ENCODE data around the gene CRYBA4. TPM values are rescaled to one million over a fixed set of nuclear protein-coding genes. Genes with fewer than 3 reads are reported as not detected.

The CRYBA4 gene
- total RNA-seq, 1 donor from 2014 or later: not detected

DNA sequence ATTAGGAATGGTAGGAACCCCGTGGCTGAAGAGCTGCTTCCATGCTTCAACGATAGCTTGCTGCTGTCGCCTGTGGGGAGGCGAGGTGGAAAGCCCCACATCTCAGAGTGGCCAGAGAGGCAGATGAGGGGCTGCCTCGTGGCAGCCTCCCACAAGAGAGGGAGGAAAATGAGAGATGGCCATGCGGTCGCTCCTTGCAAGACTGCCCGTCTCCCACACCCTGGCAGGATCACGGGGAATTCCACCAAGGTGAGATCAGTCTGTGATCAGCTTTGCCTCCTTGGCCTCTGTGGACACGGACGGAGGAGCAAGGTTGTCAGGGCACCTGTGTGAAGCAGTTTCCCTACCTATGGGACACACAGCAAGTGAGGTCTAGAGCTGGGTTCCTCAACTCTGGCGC, 3.0 kb downstream of the CRYBA4 start:
- no peak for DNase-seq (ENCODE audit: low spot score)

DNA sequence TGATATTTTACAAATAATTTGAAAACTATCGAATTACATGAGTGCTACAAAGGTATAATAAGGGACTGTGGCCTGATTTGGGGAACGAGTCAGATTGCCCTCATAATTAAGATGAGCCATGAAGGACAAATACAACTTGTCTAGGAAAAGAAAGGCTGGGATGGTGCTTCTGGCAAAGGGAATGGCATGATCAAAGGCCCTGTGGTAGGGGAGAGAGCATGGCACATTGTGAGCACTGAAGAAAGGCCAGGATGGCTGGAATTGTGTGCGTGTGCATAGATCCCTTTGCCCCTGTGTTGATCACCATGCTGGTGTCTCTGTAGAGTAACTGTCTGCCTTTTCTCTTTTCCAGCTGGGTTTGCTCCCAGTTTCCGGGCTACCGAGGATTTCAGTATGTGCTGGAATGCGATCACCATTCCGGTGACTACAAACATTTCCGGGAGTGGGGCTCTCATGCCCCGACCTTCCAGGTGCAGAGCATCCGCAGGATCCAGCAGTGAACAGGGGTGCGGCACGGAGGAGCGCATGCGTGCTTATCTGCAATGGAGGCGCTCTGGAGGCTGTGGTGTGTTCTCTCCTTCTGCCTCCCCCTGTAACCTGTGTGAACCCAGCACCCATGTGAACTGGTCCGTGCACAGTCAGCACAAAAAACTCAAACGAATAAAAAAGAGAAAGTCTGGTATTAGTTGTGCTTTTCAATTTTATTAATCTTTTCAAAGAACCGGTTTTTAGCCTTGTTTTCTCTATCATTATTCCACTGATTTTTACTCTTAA, 8.4 kb downstream of the CRYBA4 start:
- DNase-seq (ENCODE audit: low spot score): no peak

DNA sequence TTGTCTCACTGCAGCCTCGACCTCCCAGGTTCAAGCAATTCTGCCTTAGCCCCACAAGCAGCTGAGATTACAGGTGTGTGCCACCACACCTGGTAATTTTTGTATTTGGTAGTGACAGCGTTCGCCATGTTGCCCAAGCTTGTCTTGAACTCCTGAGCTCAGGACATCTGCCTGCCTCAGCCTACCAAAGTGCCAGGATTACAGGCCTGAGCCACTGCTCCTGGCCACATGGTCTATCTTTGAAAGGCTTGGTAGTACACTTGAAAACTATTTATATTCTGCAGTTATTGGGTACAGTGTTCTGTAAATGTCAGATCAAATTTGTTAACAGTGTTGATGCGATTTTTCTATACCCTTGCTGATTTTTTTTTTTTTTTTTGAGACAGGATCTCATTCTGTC, 9.5 kb downstream of the CRYBA4 start:
- DNase-seq (ENCODE audit: low spot score): no peak

GRCh38 chr22:26632422-26633155, 10.8 kb downstream of the CRYBA4 start:
- DNase-seq (ENCODE audit: low spot score): no peak

DNA sequence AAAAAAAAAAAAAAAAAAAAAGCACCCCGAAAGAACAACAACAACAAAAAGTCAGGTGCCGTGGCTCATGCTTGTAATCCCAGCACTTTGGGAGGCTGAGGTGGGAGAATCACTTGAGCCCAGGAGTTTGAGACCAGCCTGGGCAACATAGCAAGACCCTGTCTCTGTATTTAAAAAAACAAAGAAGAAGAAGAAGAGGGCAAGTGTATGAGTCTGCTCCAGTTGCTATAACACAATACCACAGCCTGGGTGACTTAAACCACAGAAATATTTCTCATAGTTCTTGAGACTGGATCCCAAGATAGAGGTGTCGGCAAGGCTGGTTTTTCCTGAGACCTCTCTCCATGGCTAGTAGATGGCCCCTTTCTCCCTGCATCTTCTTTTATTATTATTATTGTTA, 12.4 kb downstream of the CRYBA4 start:
- DNase-seq (ENCODE audit: low spot score): no peak

GRCh38 chr22:26635117-26635516, 13.4 kb downstream of the CRYBA4 start:
- no peak for DNase-seq (ENCODE audit: low spot score)

DNA sequence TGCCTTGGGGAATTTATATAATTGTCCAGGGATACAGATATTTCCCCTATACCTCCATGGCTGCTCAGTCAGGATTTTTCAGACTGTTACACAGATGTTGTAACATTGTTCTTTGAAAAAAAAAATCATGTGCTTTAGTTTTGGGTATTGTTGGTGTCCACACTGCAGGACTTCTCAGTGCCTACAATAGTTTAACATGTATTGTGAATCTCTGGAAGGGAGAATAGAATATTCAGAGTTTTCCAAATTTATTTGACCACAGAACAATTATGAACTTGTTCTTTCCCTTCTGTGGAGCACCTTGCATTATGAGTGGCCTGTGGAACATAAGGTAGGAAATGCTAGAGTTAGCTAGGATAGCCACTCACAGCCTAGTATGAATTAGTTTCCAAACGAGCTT, 14.5 kb downstream of the CRYBA4 start:
- no peak for DNase-seq (ENCODE audit: low spot score)

- no peak for DNase-seq (ENCODE audit: low spot score)
Observed at GRCh38 chr22:26642465-26643417, 21.0 kb downstream of the CRYBA4 start.

DNA sequence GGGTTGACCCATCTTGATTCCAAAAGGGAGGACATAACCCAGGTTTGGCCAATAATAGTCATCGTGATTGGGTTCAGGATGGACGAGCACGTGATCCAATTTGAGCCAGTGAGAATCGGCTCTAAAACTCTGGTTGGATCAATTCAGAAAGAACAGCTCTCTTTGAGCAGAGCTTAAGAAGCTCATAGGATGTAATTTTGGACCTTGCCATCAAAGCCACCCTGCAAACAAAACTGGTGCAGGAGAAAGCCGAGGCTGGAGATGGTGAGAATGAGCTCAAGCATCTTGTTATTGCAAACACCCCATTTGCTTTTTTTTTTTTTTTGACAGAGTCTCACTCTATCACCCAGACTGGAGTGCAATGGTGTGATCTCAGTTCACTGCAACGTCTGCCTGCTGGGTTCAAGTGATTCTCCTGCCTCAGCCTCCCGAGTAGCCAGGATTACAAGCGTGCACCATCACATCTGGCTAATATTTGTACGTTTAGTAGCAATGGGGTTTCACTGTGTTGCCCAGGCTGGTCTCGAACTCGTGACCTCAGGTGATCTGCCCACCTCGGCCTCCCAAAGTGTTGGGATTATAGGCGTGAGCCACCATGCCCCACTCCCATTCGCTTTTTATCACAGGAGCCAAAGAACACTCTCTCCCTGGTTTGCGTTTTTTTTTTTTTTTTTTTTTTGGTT, 21.8 kb downstream of the CRYBA4 start:
- DNase-seq (ENCODE audit: low spot score): no peak

GRCh38 chr22:26646158-26646557, 24.4 kb downstream of the CRYBA4 start:
- peak; percentile 43 for DNase-seq (ENCODE audit: low spot score)

GRCh38 chr22:26648011-26648497, 26.3 kb downstream of the CRYBA4 start:
- no peak for DNase-seq (ENCODE audit: low spot score)

GRCh38 chr22:26648528-26649388, 27.0 kb downstream of the CRYBA4 start:
- DNase-seq (ENCODE audit: low spot score): peak; percentile 70

DNA sequence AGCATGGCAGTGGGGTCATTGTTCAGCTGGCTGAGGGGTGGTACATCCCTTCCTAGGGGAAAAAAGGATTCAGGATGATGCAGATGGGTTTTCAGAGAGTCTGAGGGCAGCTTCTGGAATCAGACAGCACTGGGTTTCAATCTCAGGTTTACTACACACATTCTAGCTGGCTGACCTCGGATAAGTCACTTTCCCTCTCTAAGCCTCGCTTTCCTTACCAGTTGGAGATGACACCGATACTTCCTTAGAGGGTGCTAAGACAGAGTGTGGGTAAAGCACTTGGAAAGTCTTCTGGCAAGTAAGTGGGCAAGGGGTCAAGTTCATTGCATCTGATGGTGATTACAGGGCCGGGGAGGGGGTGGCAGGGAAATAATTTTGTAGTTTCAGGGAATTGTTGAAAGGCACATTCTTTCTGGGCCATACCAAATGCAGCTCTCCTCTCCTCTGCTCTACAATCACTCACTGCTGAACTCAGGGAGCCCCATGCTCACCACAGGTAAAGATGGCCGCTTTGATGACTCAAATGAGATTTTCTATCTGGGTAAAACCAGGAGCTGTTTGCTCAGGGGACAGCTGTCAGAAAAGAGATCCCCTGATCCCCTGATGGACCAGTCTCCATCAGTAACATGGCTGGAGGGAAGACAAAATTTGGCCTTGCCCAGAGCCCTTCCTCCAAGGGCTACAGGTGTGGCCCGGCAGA, 29.1 kb downstream of the CRYBA4 start:
- DNase-seq (ENCODE audit: low spot score): no peak

GRCh38 chr22:26651815-26652214, 30.1 kb downstream of the CRYBA4 start:
- no peak for DNase-seq (ENCODE audit: low spot score)

DNA sequence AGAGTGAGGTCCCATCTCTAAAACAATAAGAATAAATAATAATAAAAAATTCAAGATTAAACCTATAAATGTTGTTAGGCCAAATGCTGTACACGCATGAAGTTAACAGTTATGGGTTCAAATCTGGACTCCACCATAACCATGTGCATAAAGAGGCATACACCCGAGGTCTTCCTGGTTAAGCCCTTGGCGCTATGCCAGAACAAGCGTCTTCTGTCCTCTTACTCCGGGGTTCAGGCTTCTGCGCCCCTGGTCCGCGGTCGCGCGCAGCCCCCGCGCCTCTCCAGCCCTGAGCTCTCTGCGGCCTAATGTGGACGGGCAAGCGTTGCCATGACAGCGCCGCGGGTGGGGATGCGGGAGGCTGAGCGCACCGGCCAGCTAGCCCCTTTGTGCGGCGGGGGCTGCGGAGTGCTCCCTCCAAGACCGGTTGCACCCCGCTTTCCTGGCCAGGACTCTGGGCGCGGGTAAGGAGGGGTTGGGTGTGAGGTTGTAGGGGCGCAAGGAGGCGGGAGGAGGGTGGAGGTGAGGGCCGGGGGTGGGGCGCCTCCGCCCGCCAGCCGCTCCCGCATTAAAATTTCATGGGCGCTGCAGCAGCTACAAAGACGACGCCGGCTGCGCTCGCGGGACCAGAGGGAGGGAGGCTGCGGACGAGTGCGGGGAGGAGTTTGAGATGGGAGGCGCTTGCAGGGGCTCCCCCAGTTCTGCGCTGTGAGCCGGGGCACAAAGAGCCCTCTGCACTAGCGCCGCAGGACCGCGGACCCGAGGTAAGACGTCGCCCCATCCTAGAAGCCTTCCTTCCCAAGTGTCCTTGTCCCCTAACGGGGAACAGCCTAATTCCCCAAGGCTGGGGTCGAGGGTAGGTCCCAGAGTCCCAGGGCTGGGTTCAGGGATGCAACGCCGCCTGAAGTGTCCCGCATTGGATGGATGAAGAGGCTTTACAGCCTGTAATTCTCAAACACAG, 35.4 kb downstream of the CRYBA4 start, which contains the start of gene MIAT:
Gene MIAT, plus strand, starts transcription at position 698 of the 961 bp plus-strand sequence.
- no peak for DNase-seq (ENCODE audit: low spot score)

- no peak for DNase-seq (ENCODE audit: low spot score)
Observed at GRCh38 chr22:26658161-26658560, 36.4 kb downstream of the CRYBA4 start.

GRCh38 chr22:26658671-26659478, 37.1 kb downstream of the CRYBA4 start:
- DNase-seq (ENCODE audit: low spot score): peak; percentile 74
